SK-N-SH (cell line): Measurements from ENCODE around the gene ZNF579. TPM values are rescaled to one million over a fixed set of nuclear protein-coding genes. Genes with fewer than 3 reads are reported as not detected.
A peak's percentile ranks its signal among the peaks of the same experiment; 100 is the strongest.

Source experiments
- CTCF ChIA-PET: fragments of 300-600, 350-600 bp; formaldehyde crosslinking; extraction: SDS; loops from one replicate; lab custom pipeline; 2021; lab: Yijun Ruan, JAX
- POLR2A ChIA-PET: fragments of 350-600 bp; sonication (Branson Sonifier 250); formaldehyde crosslinking; extraction: SDS; loops from one replicate; lab custom pipeline; 2020; ENCODE audit warnings: antibody characterized with exemption, inconsistent platforms; lab: Yijun Ruan, JAX
- DNase-seq: peaks from one replicate; pipeline ENCODE4 v3.0.0; 2012
- H2AFZ ChIP-seq: fragments of 200-600 bp; sonication (generic); 2 replicates; pipeline ENCODE4 v1.8.1; 2016; ENCODE audit warnings: antibody characterized with exemption, mild to moderate bottlenecking, low read depth
- H3F3A ChIP-seq: fragments of 200-600 bp; sonication (generic); replicated peaks from 2 replicates; pipeline ENCODE3; 2016; ENCODE audit warnings: antibody characterized with exemption, mild to moderate bottlenecking; ENCODE audit not compliant: insufficient read depth
- H3K27ac ChIP-seq, 2 experiments: fragments of 200-500 bp in 1 of 2; fragments of 200-600 bp in 1 of 2; sonication (Bioruptor generic) in 1 of 2; sonication (generic), shearing (Covaris generic) in 1 of 2; 2 replicates each; pipeline versions ENCODE4 v1.5.1 to v1.6.1; 2014 to 2016; ENCODE audit warnings: low read depth in 2 of 2, inconsistent platforms in 1 of 2, low read length in 1 of 2, mild to moderate bottlenecking in 1 of 2, mixed read lengths in 1 of 2
- H3K27me3 ChIP-seq: fragments of 200-600 bp; sonication (generic), shearing (Covaris generic); 2 replicates; pipeline ENCODE4 v1.6.1; 2016; ENCODE audit warnings: mixed run types; ENCODE audit not compliant: insufficient read depth
- H3K36me3 ChIP-seq, 2 experiments: fragments of 200-500 bp in 1 of 2; fragments of 200-600 bp in 1 of 2; sonication (Bioruptor generic) in 1 of 2; sonication (generic) in 1 of 2; replicated peaks in 1 of 2; 2 replicates each; pipeline versions ENCODE3 to v1.5.1; 2014 to 2016; ENCODE audit warnings: low read length in 1 of 2, mild to moderate bottlenecking in 1 of 2; ENCODE audit not compliant: insufficient read depth in 2 of 2, control insufficient read depth in 1 of 2
- H3K4me1 ChIP-seq, 2 experiments: fragments of 200-500 bp in 1 of 2; fragments of 200-600 bp in 1 of 2; sonication (Bioruptor generic) in 1 of 2; sonication (generic), shearing (Covaris generic) in 1 of 2; 2 replicates each; pipeline versions ENCODE4 v1.5.1 to v1.6.1; 2014 to 2016; ENCODE audit warnings: low read depth in 1 of 2, low read length in 1 of 2, mixed run types in 1 of 2; ENCODE audit not compliant: insufficient read depth in 2 of 2, control insufficient read depth in 1 of 2
- H3K4me2 ChIP-seq: fragments of 200-600 bp; sonication (generic), shearing (Covaris generic); 2 replicates; pipeline ENCODE4 v1.6.1; 2017; ENCODE audit warnings: mixed run types
- H3K4me3 ChIP-seq, 2 experiments: fragments of 200-500 bp in 1 of 2; fragments of 200-600 bp in 1 of 2; sonication (Bioruptor generic) in 1 of 2; sonication (generic), shearing (Covaris generic) in 1 of 2; 2 replicates each; pipeline versions ENCODE4 v1.5.1 to v1.8.1; 2014 to 2016; ENCODE audit warnings: low read depth in 2 of 2, inconsistent platforms in 1 of 2, low read length in 1 of 2, mild to moderate bottlenecking in 1 of 2, mixed read lengths in 1 of 2, moderate library complexity in 1 of 2
- H3K79me2 ChIP-seq: fragments of 200-600 bp; sonication (generic); 2 replicates; pipeline ENCODE4 v1.8.1; 2017; ENCODE audit warnings: mild to moderate bottlenecking; ENCODE audit not compliant: insufficient read depth
- H3K9ac ChIP-seq: fragments of 200-600 bp; sonication (generic); 2 replicates; pipeline ENCODE4 v1.6.1; 2017; ENCODE audit warnings: mixed run types
- H3K9me2 ChIP-seq: fragments of 200-600 bp; sonication (generic); 2 replicates; pipeline ENCODE4 v1.6.1; 2017; ENCODE audit warnings: mixed run types
- H3K9me3 ChIP-seq: fragments of 200-600 bp; sonication (generic); 2 replicates; pipeline ENCODE4 v1.6.1; 2017; ENCODE audit warnings: mixed run types, mild to moderate bottlenecking, moderate library complexity
- H4K20me1 ChIP-seq: fragments of 200-600 bp; sonication (generic); 2 replicates; pipeline ENCODE4 v1.6.1; 2017; ENCODE audit warnings: mild to moderate bottlenecking, mixed run types; ENCODE audit not compliant: insufficient read depth
- CTCF ChIP-seq: fragments of 200-600 bp; sonication (generic); IDR thresholded peaks from 2 replicates; pipeline ENCODE4 v1.6.1; 2017; ENCODE audit warnings: antibody characterized with exemption, mild to moderate bottlenecking, moderate library complexity
- ELF1 ChIP-seq: IDR thresholded peaks from 2 replicates; pipeline ENCODE4 v1.4.0; 2012
- EP300 ChIP-seq, 2 experiments: IDR thresholded peaks; 2 replicates each; pipeline versions ENCODE4 v1.4.0 to v1.6.1; 2012; ENCODE audit warnings: borderline replicate concordance in 1 of 2, low read depth in 1 of 2, low read length in 1 of 2
- FOSL2 ChIP-seq: IDR thresholded peaks from 2 replicates; pipeline ENCODE4 v1.4.0; 2012; ENCODE audit warnings: low read depth, mild to moderate bottlenecking, moderate library complexity, borderline replicate concordance
- FOXM1 ChIP-seq: IDR thresholded peaks from 2 replicates; pipeline ENCODE4 v1.4.0; 2012; ENCODE audit warnings: low read depth, mild to moderate bottlenecking
- GABPA ChIP-seq: IDR thresholded peaks from 2 replicates; pipeline ENCODE4 v1.4.0; 2012; ENCODE audit warnings: low read depth, mild to moderate bottlenecking
- GATA2 ChIP-seq: sonication (generic); formaldehyde crosslinking; IDR thresholded peaks from 2 replicates; pipeline ENCODE4 v1.5.0; 2020; ENCODE audit warnings: mild to moderate bottlenecking, missing genetic modification reagents
- IRF3 ChIP-seq: fragments of 150-350 bp; IDR thresholded peaks from 2 replicates; pipeline ENCODE4 v1.6.1; 2016; ENCODE audit warnings: mild to moderate bottlenecking, low read depth, low read length
- JUND ChIP-seq: IDR thresholded peaks from 2 replicates; pipeline ENCODE4 v1.4.0; 2012
- MAX ChIP-seq: IDR thresholded peaks from 2 replicates; pipeline ENCODE4 v1.4.0; 2012; ENCODE audit warnings: low read depth
- POLR2AphosphoS5 ChIP-seq: IDR thresholded peaks from 2 replicates; pipeline ENCODE4 v1.6.1; 2012; ENCODE audit warnings: low read depth, low read length
- RAD21 ChIP-seq: IDR thresholded peaks from 2 replicates; pipeline ENCODE4 v1.6.1; 2012; ENCODE audit warnings: mild to moderate bottlenecking, low read length
- RCOR1 ChIP-seq: fragments of 150-350 bp; IDR thresholded peaks from 2 replicates; pipeline ENCODE4 v1.6.1; 2017; ENCODE audit warnings: antibody characterized with exemption, low read length
- RFX5 ChIP-seq: IDR thresholded peaks from 2 replicates; pipeline ENCODE4 v1.6.1; 2012; ENCODE audit warnings: mild to moderate bottlenecking, improper control_type of control experiment, low read length
- SMC3 ChIP-seq: IDR thresholded peaks from 2 replicates; pipeline ENCODE4 v1.6.1; 2012; ENCODE audit warnings: low read depth, low read length, improper control_type of control experiment
- TAF1 ChIP-seq: IDR thresholded peaks from 2 replicates; pipeline ENCODE4 v1.6.1; 2012; ENCODE audit warnings: low read depth, mild to moderate bottlenecking, low read length, moderate library complexity, borderline replicate concordance
- YY1 ChIP-seq: IDR thresholded peaks from 2 replicates; pipeline ENCODE4 v1.4.0; 2012; ENCODE audit warnings: low read depth, mild to moderate bottlenecking
- WGBS: methylation state at CpG from one replicate; pipeline ENCODE4 v1.1.6; 2017; ENCODE audit warnings: low lambda C conversion rate; 5-methylcytosine and 5-hydroxymethylcytosine counted together
- polyA plus RNA-seq, 3 experiments: library from polyadenylated mRNA; depleted of rRNA; stranded (reverse); fragments of >200 nt; gene quantifications; 2 replicates each; pipeline ENCODE4 v1.2.3, GENCODE V29; 2012
- TF ChIP-seq, protein P1 (sequence below): IDR thresholded peaks from 2 replicates; pipeline ENCODE4 v1.4.0; 2012; ENCODE audit warnings: low read depth, borderline replicate concordance
- TF ChIP-seq, protein P2 (sequence below): fragments of 150-350 bp; IDR thresholded peaks from 2 replicates; pipeline ENCODE4 v1.6.1; 2017; ENCODE audit warnings: antibody characterized with exemption, low read length, low read depth, borderline replicate concordance

The ZNF579 gene
- polyA plus RNA-seq, 1 of the 3 experiments (the other 2 are of a cell fraction): 5.9 TPM

GRCh38 chr19:55537741-55538111, 42.9 kb downstream of the ZNF579 start:
- 50% methylated on average over 5 of the region's 5 CpGs for WGBS
- Histone ChIP-seq H3F3A (peaks cover 4% of the 10 kb centered on the region), H2AFZ (no peak overlapping the region), H3K9me3 (no peaks in the 10 kb centered on the region), H3K79me2 (no peaks in the 10 kb centered on the region), H3K9me2 (no peaks in the 10 kb centered on the region), H3K36me3 (no peaks in the 10 kb centered on the region), H3K27ac (no peak overlapping the region), H3K4me3 (no peak overlapping the region), H3K4me2 (no peak overlapping the region), H3K4me1 (peaks cover 0 to 3% of the 10 kb centered on the region in 2 experiments; a peak in 2 of 4 replicates), H3K9ac (no peak overlapping the region), H4K20me1 (no peaks in the 10 kb centered on the region), H3K27me3 (no peaks in the 10 kb centered on the region)
- no peak for TF ChIP-seq ELF1
- POLR2A ChIA-PET: no interaction called here
- CTCF ChIA-PET: interaction anchor here (0.6 to 1.0 kb wide), 2 partner anchors 11 to 21 kb away, joined by 3 to 7 read pairs; no protein-coding TSS in a partner anchor
- no peak for DNase-seq

DNA sequence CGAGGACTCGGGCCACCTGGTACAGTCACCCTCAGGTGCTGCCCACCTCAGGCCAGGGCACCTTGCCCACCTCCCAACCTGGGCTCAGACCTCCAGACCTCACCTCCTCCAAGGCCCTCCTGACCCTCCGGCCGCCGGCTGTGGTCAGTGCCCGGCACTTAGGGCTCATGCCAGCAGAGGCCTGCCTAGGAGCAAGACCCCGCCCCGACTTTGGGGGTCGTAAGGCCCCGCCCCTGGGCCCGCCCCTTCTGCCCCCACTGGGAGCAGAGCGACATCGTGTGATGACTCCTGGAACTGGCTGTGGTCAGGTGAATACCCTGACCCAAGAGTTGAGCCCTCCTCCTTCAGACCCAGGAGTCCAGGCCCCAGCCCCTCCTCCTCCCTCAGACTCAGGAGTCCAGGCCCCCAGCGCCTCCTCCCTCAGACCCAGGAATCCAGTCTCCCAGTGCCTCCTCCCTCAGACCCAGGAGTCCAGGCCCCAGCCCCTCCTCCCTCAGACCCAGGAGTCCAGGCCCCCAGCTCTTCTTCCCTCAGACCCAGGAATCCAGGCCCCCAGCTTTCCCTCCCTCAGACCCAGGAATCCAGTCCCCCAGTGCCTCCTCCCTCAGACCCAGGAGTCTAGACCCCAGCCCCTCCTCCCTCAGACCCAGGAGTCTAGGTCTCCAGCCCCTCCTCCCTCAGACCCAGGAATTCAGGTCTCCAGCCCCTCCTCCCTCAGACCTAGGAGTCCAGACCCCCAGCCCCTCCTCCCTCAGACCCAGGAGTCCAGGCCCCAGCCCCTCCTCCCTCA, 43.5 kb downstream of the ZNF579 start, which contains the start of gene SBK2:
SBK2 (minus strand) TSS at position 183 of the 790 bp plus-strand sequence. CDS start 839 bp downstream, outside the sequence.
- ChIA-PET POLR2A (no interaction called here), CTCF (interaction anchor here (0.6 kb wide), 1 partner anchor 11 kb away, joined by 7 read pairs; no protein-coding TSS in a partner anchor)
- no peak within 1 kb of the TSS for H2AFZ ChIP-seq
- H3K9ac ChIP-seq: no peak within 1 kb of the TSS
- no peaks in the 10 kb centered on the region for H3K27me3 ChIP-seq
- no peaks in the 10 kb centered on the region for H3K79me2 ChIP-seq
- TF ChIP-seq SMC3 (peak; percentile 33; the same call in 1 of the 2 replicates), TAF1 (no peak), CTCF (peak; percentile 30), FOXM1 (no peak), MAX (no peak), YY1 (no peak), RCOR1 (no peak), GATA2 (no peak), IRF3 (no peak), POLR2AphosphoS5 (no peak), ELF1 (no peak), RAD21 (peak; percentile 74), JUND (no peak), GABPA (no peak), EP300 (IDR thresholded peaks at IDR 0.05; ENCODE audit: borderline replicate concordance in 1 of 2, low read depth in 1 of 2, low read length in 1 of 2) (no peak), FOSL2 (no peak), RFX5 (peak; percentile 94)
- TF ChIP-seq, protein P1, sequence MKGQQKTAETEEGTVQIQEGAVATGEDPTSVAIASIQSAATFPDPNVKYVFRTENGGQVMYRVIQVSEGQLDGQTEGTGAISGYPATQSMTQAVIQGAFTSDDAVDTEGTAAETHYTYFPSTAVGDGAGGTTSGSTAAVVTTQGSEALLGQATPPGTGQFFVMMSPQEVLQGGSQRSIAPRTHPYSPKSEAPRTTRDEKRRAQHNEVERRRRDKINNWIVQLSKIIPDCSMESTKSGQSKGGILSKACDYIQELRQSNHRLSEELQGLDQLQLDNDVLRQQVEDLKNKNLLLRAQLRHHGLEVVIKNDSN: no peak
- TF ChIP-seq, protein P2, sequence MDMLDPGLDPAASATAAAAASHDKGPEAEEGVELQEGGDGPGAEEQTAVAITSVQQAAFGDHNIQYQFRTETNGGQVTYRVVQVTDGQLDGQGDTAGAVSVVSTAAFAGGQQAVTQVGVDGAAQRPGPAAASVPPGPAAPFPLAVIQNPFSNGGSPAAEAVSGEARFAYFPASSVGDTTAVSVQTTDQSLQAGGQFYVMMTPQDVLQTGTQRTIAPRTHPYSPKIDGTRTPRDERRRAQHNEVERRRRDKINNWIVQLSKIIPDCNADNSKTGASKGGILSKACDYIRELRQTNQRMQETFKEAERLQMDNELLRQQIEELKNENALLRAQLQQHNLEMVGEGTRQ: no peak
- no peak within 1 kb of the TSS for H3K4me2 ChIP-seq
- H3F3A ChIP-seq: peaks cover 4% of the 10 kb centered on the region
- no peak within 1 kb of the TSS; a peak in 1 of 4 replicates for H3K27ac ChIP-seq
- peak; percentile 95 for DNase-seq
- H3K9me2 ChIP-seq: no peaks in the 10 kb centered on the region
- peak within 1 kb of the TSS in 1 of 2 experiments; percentile 19; a peak in 1 of 4 replicates for H3K4me3 ChIP-seq
- 28% methylated on average over 7 of the region's 14 CpGs for WGBS
- no peaks in the 10 kb centered on the region for H3K9me3 ChIP-seq
- no peaks in the 10 kb centered on the region for H4K20me1 ChIP-seq
- peaks cover 0 to 3% of the 10 kb centered on the region in 2 experiments; a peak in 2 of 4 replicates for H3K4me1 ChIP-seq
- H3K36me3 ChIP-seq: no peaks in the 10 kb centered on the region
